Immature natural killer cell (primary cell): ENCODE measurements around the gene NSUN4. TPM values are rescaled to one million over a fixed set of nuclear protein-coding genes. Genes with fewer than 3 reads are reported as not detected.
A peak's percentile ranks its signal among the peaks of the same experiment; 100 is the strongest.

Source experiments
- DNase-seq, 3 donors: peaks; one replicate each; pipeline ENCODE4 v3.0.0; 2022; ENCODE audit warnings: mixed read lengths in 1 of 3
- H3K27ac Mint-ChIP-seq, 6 donors: one replicate each; pipeline ENCODE4 v1.8.0; 2020; ENCODE audit warnings: mixed read lengths in 6 of 6, mild to moderate bottlenecking in 5 of 6, inconsistent platforms in 4 of 6, moderate library complexity in 3 of 6
- H3K27me3 Mint-ChIP-seq, 3 donors: one replicate each; pipeline ENCODE4 v1.8.0; 2020 to 2021; ENCODE audit warnings: low read depth in 3 of 3, mild to moderate bottlenecking in 3 of 3, mixed read lengths in 3 of 3, moderate library complexity in 3 of 3, inconsistent platforms in 1 of 3
- H3K36me3 Mint-ChIP-seq, 3 donors: one replicate each; pipeline ENCODE4 v1.8.0; 2020; ENCODE audit warnings: mixed read lengths in 3 of 3, inconsistent platforms in 2 of 3, mild to moderate bottlenecking in 2 of 3
- H3K4me1 Mint-ChIP-seq, 2 donors: one replicate each; pipeline ENCODE4 v1.8.0; 2020; ENCODE audit warnings: inconsistent platforms in 2 of 2, mild to moderate bottlenecking in 2 of 2, mixed read lengths in 2 of 2, moderate library complexity in 1 of 2
- H3K4me3 Mint-ChIP-seq, 5 donors: one replicate each; pipeline ENCODE4 v1.8.0; 2020; ENCODE audit warnings: mild to moderate bottlenecking in 5 of 5, mixed read lengths in 5 of 5, inconsistent platforms in 3 of 5, moderate library complexity in 3 of 5
- H3K9me3 Mint-ChIP-seq, 6 donors: one replicate each; pipeline ENCODE4 v1.8.0; 2020; ENCODE audit warnings: mild to moderate bottlenecking in 6 of 6, mixed read lengths in 6 of 6, inconsistent platforms in 4 of 6, moderate library complexity in 3 of 6
- polyA plus RNA-seq, 3 donors: library from polyadenylated mRNA; unstranded; fragments of 300-500 nt; fragmentation: Illumina TruSeq; gene quantifications; one replicate each; pipeline ENCODE4 v1.2.3, GENCODE V29; 2021

Gene NSUN4
- polyA plus RNA-seq, 3 donors from 2014 or later: 3.4 to 16.3 (median 7.4) TPM

DNA sequence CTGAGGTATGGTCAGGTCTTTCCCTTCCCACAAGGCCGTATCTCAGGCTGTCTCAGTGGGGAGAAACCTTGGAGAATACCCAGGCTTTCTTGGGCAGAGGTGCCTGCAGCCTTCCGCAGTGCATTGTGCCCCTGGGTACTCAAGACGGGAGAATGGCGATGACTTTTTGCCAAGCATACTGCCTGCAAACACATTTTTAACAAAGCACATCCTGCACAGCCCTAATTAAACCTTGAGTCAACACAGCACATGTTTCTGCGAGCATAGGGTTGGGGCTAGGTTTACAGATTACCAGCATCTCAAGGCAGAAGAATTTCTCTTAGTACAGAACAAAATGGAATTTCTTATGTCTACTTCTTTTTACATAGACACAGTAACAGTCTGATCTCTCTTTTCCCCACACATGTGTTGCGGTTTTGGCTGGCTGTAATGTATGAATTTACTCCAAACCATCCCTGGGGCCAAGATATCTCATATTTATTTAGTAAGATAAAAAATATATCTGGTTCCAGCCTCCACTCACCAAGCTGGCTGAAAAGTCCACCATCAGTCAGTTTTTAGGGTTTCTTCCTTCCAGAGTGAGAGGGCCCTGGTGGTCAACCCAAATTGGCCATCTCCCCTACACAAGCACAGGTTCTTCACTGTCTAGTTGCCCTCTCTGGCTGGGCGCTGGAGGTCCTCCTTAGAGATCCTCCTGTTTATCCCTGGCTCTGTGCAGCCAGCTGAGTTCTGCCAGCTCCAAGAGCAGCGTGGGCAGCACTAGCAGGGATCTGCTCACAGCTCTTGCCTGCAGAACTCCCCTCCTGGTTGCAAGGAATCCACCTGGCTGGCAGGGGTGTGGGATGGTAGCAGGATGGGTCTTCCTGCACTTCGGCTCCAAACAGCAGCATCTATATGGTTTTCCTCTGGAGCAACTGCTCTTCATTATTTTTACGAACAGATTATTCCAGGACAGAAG is 56.1 kb downstream of the NSUN4 start:
- Mint-ChIP-seq H3K9me3 (peaks cover 0 to 13% (median 2%) of the 10 kb centered on the region in 6 donors), H3K27me3 (peaks cover 4 to 23% (median 5%) of the 10 kb centered on the region in 3 donors), H3K4me1 (peaks cover 5 to 11% of the 10 kb centered on the region in 2 donors), H3K36me3 (peaks cover 4 to 13% (median 4%) of the 10 kb centered on the region in 3 donors), H3K27ac (no peak overlapping the region), H3K4me3 (no peak overlapping the region)
- DNase-seq: no peak

DNA sequence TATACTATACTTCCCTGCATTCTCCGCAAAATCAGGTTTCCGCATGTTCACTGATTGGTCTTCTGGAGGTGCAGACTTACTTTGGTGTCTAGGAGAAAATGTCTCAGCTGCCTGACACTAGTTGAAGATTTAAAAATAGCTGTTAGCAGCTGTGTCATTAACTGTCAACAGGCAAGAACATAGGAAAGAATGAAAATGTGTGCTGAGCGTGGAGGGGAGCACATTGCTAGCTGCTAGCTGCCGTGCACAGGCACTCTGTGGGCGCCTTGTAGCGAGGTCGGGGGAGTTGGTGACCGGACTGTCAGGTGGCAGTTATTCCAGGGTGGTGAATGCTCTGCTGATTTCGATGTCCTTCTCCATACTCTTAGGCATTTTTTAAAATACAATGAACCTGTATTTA is 58.7 kb downstream of the NSUN4 start:
- no peak for DNase-seq
- H3K4me3 Mint-ChIP-seq: no peak overlapping the region
- peaks cover 0 to 8% (median 3%) of the 10 kb centered on the region in 3 donors for H3K27me3 Mint-ChIP-seq
- H3K27ac Mint-ChIP-seq: no peak overlapping the region
- H3K9me3 Mint-ChIP-seq: no peaks in the 10 kb centered on the region
- H3K4me1 Mint-ChIP-seq: peaks cover 3 to 5% of the 10 kb centered on the region in 2 donors
- no peaks in the 10 kb centered on the region for H3K36me3 Mint-ChIP-seq

DNA sequence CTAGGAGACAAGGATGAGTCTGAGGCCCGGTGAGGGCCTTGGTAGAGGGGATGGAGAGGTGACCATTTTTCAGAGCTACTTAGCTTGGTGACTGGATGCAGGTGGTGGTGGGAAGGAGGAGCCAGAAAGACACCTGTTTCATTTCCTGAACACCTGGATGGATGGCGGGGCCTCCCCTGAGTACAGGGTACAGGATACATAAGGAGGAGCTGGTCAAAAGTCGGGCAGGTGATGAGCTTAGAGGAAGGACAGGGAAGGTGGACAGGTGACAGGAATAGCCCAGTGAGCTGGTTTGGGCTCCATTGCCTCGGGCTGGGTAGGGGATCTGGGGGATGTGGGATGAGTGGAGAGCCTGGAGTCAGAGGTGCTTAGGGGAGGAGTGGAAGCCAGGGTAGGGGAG is 59.8 kb downstream of the NSUN4 start:
- no peak for DNase-seq
- Mint-ChIP-seq H3K4me1 (no peaks in the 10 kb centered on the region), H3K36me3 (no peaks in the 10 kb centered on the region), H3K27ac (no peak overlapping the region), H3K27me3 (peaks cover 0 to 5% (median 3%) of the 10 kb centered on the region in 3 donors), H3K9me3 (no peaks in the 10 kb centered on the region), H3K4me3 (no peak overlapping the region)

DNA sequence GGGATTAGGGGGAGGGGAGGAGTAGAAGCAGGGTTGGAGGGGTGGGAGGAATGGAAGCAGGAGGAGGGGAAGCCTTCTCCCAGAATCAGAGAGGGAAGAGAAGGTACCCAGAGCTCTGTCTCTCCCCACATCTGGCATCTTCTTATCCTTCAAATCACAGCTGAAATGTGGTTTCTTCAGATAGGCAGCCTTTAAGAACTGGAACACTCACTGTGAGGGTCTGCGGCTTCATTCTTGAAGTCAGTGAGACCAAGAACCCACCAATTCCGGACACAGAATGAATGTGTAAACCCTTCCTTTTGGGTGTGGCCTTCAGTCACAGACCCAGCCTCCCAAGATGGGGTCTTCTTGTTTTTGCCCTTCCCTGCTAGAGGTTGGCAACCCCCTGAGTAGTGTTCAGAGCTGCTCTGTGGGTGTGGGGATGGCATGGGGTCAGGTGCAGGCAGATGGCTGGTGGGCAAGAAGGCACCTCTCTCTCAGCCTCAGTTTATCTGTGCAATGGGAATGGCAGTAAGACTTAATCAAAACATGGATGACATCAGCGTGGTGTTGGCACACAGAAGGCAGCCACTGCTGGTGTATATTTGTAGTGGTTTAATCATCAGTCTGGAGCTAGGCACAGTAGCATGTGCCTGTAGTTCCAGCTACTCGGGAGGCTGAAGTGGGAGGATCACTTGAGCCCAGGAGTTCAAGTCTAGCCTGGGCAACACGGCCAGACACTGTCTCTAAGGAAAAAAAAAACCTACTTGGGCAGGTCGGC is 60.7 kb downstream of the NSUN4 start:
- no peak overlapping the region for H3K27ac Mint-ChIP-seq
- peaks cover 0 to 3% of the 10 kb centered on the region in 2 donors for H3K4me1 Mint-ChIP-seq
- peaks cover 0 to 2% (median 0%) of the 10 kb centered on the region in 3 donors for H3K27me3 Mint-ChIP-seq
- H3K4me3 Mint-ChIP-seq: no peak overlapping the region
- H3K36me3 Mint-ChIP-seq: no peaks in the 10 kb centered on the region
- H3K9me3 Mint-ChIP-seq: no peaks in the 10 kb centered on the region
- DNase-seq: no peak

DNA sequence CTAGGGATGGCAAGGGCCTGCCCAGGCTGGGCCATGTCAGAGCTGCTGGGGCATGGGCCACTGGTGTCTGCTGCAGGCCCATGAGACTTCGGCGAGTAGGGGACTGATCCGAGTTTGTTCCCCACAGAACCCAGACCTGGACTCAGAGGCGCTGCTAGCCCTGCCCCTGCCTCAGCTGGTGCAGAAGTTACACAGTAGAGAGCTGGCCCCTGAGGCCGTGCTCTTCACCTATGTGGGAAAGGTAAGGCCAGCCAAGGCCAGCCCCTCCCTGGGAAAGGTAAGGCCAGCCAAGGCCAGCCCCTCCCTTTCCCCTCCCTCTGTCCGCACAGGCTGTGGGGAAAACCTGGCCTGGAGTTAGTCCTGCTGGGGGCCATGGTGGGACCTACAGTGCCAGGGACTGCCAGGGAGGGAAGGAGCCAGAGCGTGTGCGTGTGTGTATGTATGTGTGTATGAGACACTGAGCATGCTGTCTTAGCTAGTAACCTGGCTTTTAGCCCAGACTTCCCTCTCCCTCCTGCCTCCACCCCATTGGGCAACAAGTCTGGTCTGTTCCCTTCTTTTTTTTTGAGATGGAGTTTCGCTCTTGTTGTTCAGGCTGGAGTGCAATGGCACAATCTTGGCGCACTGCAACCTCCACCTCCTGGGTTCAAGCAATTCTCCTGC is 61.5 kb downstream of the NSUN4 start:
- peaks cover 0 to 2% (median under 1%) of the 10 kb centered on the region in 3 donors for H3K27me3 Mint-ChIP-seq
- H3K27ac Mint-ChIP-seq: no peak overlapping the region
- H3K4me3 Mint-ChIP-seq: no peak overlapping the region
- H3K9me3 Mint-ChIP-seq: no peaks in the 10 kb centered on the region
- DNase-seq: no peak
- H3K36me3 Mint-ChIP-seq: no peaks in the 10 kb centered on the region
- H3K4me1 Mint-ChIP-seq: peaks cover 3 to 7% of the 10 kb centered on the region in 2 donors

DNA sequence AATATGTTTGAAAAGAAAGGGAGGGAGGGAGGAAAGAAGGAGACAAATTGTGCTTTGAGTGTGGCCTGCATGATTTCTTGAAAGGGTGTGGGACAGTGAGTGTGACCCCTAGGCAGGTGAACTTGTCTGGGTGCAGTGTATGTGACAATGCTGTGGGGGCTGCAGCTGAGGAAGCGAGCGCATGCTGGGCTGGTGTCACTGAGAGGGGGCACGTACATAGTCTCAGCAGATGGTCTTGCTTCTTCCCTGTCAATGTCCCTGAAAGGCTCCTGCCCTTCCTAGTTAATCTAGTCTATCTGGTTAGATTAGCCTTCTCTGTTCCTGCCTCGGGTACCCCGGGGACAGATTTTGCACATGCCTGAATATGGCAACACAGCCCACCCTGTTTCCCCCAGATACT is 63.3 kb downstream of the NSUN4 start:
- Mint-ChIP-seq H3K36me3 (no peaks in the 10 kb centered on the region), H3K27ac (no peak overlapping the region), H3K27me3 (peaks cover 1 to 3% (median 2%) of the 10 kb centered on the region in 3 donors), H3K4me3 (no peak overlapping the region), H3K4me1 (peaks cover 9 to 15% of the 10 kb centered on the region in 2 donors), H3K9me3 (no peaks in the 10 kb centered on the region)
- DNase-seq: no peak

DNA sequence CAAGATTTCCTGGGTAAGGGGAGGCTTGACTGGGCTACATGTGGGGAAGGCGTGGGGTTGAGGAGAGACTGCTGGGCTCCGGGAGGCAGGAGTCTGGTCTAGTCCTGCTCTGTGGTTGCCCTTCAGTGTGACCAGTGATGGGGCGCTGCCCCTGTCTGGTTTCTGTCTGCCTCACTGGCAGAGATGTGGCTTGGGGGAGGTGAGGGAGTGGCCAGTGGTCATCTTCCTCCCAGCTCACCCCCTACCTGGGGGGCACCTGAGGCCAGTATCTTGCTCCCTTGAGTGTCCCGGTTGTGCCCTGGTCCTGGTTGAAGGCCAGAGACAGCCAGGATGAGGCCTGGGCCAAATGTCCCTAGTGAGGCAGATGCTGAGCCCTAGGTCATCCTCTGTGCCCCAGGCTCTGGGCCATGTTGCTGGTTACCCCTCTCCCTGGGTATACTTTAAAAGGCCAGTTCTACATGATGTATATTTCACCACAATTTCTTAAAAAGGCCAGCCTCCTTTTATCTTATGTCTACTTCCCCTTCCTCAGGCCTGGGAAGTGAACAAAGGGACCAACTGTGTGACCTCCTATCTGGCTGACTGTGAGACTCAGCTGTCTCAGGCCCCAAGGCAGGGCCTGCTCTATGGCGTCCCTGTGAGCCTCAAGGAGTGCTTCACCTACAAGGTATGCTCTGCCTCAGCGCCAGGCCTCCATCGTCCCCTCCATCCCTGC is 64.0 kb downstream of the NSUN4 start:
- H3K27ac Mint-ChIP-seq: no peak overlapping the region
- H3K9me3 Mint-ChIP-seq: no peaks in the 10 kb centered on the region
- peaks cover 1 to 2% (median 2%) of the 10 kb centered on the region in 3 donors for H3K27me3 Mint-ChIP-seq
- DNase-seq: no peak
- no peak overlapping the region for H3K4me3 Mint-ChIP-seq
- H3K4me1 Mint-ChIP-seq: peaks cover 9 to 15% of the 10 kb centered on the region in 2 donors
- no peaks in the 10 kb centered on the region for H3K36me3 Mint-ChIP-seq

DNA sequence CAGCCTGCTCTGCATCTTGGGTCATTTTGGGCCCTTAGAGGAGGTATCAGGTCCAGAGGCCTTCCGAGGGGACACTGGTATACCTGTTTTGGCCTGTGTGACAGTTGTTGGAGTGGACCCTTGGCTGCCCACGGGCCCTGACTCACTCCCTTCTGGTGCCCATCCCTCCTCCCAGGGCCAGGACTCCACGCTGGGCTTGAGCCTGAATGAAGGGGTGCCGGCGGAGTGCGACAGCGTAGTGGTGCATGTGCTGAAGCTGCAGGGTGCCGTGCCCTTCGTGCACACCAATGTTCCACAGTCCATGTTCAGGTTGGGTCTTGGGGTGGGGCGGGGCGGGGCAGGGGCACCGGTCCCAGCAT is 64.6 kb downstream of the NSUN4 start:
- Mint-ChIP-seq H3K36me3 (no peaks in the 10 kb centered on the region), H3K4me3 (no peak overlapping the region), H3K27ac (no peak overlapping the region), H3K9me3 (no peaks in the 10 kb centered on the region), H3K4me1 (peaks cover 9 to 15% of the 10 kb centered on the region in 2 donors), H3K27me3 (peaks cover 1 to 2% (median 2%) of the 10 kb centered on the region in 3 donors)
- no peak for DNase-seq

DNA sequence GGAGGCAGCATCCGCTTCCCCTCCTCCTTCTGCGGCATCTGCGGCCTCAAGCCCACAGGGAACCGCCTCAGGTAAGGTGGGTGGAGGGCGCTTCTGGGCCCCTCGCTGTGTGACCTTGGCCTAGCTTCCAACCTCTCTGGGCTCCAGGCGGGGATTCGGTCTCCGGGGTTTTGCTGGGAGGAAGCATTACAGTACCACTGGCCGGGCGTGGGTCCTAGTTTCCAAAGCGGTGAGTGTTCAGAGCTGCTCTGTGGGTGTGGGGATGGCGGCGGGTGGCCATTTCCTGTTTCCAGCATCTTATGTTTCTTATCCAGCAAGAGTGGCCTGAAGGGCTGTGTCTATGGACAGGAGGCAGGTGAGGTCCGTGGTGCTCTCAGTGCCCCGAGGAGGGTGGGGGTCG is 65.1 kb downstream of the NSUN4 start:
- H3K27me3 Mint-ChIP-seq: peaks cover 1 to 2% (median 2%) of the 10 kb centered on the region in 3 donors
- peaks cover 9 to 15% of the 10 kb centered on the region in 2 donors for H3K4me1 Mint-ChIP-seq
- no peak overlapping the region for H3K27ac Mint-ChIP-seq
- no peak overlapping the region for H3K4me3 Mint-ChIP-seq
- H3K9me3 Mint-ChIP-seq: no peaks in the 10 kb centered on the region
- DNase-seq: no peak
- H3K36me3 Mint-ChIP-seq: no peaks in the 10 kb centered on the region

DNA sequence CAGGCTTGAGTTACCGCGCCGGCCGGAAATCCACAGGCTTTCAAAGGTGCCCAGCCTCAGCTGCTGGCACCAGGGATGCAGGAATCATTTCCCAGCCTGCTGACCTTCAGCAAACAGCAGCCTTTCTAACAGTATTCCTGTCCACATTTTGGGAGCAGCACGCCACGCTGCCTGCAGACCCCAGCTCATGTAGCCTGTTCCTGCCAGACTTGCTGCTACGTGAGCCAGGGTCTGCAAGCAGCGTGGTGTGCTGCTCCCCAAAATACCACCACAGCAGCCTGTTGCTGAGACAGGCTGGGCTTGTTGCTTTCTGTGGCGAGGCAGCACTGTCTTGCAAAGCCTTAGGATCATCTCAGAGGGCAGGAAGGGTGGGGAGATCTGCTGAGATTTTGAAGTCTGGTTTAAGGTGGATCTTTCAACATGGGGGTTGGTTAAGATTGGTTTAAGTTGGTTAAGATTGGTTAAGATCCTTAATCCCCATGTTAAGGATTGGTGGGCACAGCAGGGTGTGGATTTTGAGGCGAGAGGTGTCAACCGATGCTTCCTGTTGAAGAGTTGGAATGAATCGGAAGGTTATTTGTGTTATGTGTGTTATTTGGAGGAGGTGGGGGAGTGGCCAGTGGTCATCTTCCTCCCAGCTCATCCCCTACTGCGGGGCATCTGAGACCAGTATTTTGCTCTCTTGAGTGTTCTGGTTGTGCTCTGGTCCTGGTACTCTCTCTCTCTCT is 66.4 kb downstream of the NSUN4 start:
- no peak for DNase-seq
- peak overlapping the region in 2 of 6 donors; percentile 3 to 56 for H3K27ac Mint-ChIP-seq
- no peaks in the 10 kb centered on the region for H3K36me3 Mint-ChIP-seq
- peaks cover 9 to 15% of the 10 kb centered on the region in 2 donors for H3K4me1 Mint-ChIP-seq
- peaks cover 1 to 2% (median 2%) of the 10 kb centered on the region in 3 donors for H3K27me3 Mint-ChIP-seq
- no peaks in the 10 kb centered on the region for H3K9me3 Mint-ChIP-seq
- H3K4me3 Mint-ChIP-seq: peak overlapping the region in 3 of 5 donors; percentile 45 to 52 (median 47)

DNA sequence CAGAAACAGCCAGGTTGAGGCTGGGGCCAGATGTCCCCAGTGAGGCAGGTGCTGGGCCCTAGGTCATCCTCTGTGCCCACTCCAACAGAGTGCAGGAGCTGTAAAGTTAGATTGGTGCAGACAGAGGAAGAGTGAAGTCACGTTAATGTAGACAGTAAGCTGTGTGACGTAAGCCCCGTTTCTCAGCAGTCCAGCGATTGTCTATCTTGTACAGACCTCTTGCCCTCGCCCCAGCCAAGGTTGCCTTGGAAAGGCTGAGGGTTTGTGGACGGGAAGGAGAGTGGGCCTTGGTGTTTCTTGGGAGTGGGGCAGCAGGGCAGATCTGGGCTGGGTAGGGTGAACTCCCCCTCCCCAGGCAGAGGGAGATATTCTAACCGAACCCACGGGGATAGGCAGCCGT is 67.0 kb downstream of the NSUN4 start:
- H3K27me3 Mint-ChIP-seq: peaks cover 1 to 2% (median 2%) of the 10 kb centered on the region in 3 donors
- DNase-seq: no peak
- no peaks in the 10 kb centered on the region for H3K36me3 Mint-ChIP-seq
- H3K27ac Mint-ChIP-seq: peak overlapping the region in 2 of 6 donors; percentile 3 to 56
- H3K4me3 Mint-ChIP-seq: peak overlapping the region in 2 of 5 donors; percentile 45 to 52
- peaks cover 9 to 15% of the 10 kb centered on the region in 2 donors for H3K4me1 Mint-ChIP-seq
- H3K9me3 Mint-ChIP-seq: no peaks in the 10 kb centered on the region

DNA sequence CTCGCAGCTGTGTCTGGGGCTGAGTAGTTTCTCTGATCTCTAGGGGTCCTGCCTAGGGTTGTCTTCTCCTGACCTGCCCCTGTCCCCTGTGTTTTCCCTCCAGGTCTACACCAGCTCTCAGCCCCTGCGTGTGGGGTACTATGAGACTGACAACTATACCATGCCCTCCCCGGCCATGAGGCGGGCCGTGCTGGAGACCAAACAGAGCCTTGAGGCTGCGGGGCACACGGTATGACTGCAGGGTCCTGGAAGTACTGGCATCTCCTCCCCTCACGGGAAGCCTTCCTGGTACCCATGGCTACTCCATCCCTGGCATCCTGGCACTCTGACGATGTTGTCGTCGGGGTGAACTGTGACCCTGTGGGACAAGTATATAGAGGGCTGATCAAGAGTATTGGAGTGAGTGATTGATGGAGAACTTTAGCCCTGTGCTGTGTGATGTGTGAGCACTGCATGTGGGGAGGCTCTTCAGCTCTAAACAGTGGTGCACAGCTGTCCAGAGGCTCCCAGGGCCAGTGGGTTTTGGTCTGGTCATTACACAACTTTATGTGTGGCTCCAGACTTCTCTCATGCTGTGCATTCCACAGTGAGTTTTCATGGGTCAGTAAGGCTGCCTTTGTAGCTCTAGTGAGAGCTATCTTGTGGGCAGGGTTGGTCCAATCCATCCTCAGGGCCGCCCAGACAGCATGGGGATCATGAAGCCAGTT is 67.9 kb downstream of the NSUN4 start:
- DNase-seq: no peak
- Mint-ChIP-seq H3K4me3 (no peak overlapping the region), H3K27ac (no peak overlapping the region), H3K36me3 (no peaks in the 10 kb centered on the region), H3K9me3 (no peaks in the 10 kb centered on the region), H3K4me1 (peaks cover 9 to 15% of the 10 kb centered on the region in 2 donors), H3K27me3 (peaks cover 1 to 3% (median 2%) of the 10 kb centered on the region in 3 donors)
